CD14-positive monocyte (primary cell): ENCODE results near the gene TYK2. TPM values are rescaled to one million over a fixed set of nuclear protein-coding genes. Genes with fewer than 3 reads are reported as not detected.

Experiments used
- DNase-seq, 3 donors: peaks; one replicate each; pipeline ENCODE4 v3.0.0-alpha.2; 2011 to 2022
- H2AFZ ChIP-seq: 2 replicates; pipeline ENCODE4 v1.6.0; 2012; ENCODE audit warnings: mild to moderate bottlenecking, low read depth, low read length, inconsistent platforms; ENCODE audit not compliant: insufficient read depth, poor library complexity, severe bottlenecking
- H3K27ac ChIP-seq, 2 donors: 1 replicate in 1 of 2; 2 replicates in 1 of 2; pipeline ENCODE4 v1.5.1; 2012 to 2013; ENCODE audit warnings: low read length in 2 of 2, control low read depth in 1 of 2, inconsistent platforms in 1 of 2, low read depth in 1 of 2, mild to moderate bottlenecking in 1 of 2
- H3K27me3 ChIP-seq, 2 donors: one replicate each; pipeline versions ENCODE4 v1.6.0 to v1.6.1; 2011 to 2013; ENCODE audit warnings: low read length in 2 of 2; ENCODE audit not compliant: control insufficient read depth in 2 of 2, insufficient read depth in 2 of 2
- H3K36me3 ChIP-seq, 2 donors: replicated peaks in 1 of 2; 1 replicate in 1 of 2; 2 replicates in 1 of 2; pipeline versions ENCODE4 v1.5.1 to v1.6.1; 2012 to 2013; ENCODE audit warnings: low read length in 2 of 2, control low read depth in 1 of 2, inconsistent platforms in 1 of 2, mild to moderate bottlenecking in 1 of 2; ENCODE audit not compliant: insufficient read depth in 2 of 2, control insufficient read depth in 1 of 2
- H3K4me1 ChIP-seq, 2 donors: 1 replicate in 1 of 2; 2 replicates in 1 of 2; pipeline versions ENCODE4 v1.5.1 to v1.6.1; 2012 to 2013; ENCODE audit warnings: low read length in 2 of 2, control low read depth in 1 of 2, inconsistent platforms in 1 of 2, mild to moderate bottlenecking in 1 of 2, moderate library complexity in 1 of 2; ENCODE audit not compliant: insufficient read depth in 2 of 2, control insufficient read depth in 1 of 2
- H3K4me2 ChIP-seq: replicated peaks from 2 replicates; pipeline ENCODE3; 2012; ENCODE audit warnings: low read length, moderate library complexity, mild to moderate bottlenecking; ENCODE audit not compliant: poor library complexity, severe bottlenecking; ENCODE audit errors: extremely low read depth
- H3K4me3 ChIP-seq, 3 experiments: fragments of 200-600 bp in 1 of 3; sonication (generic) in 1 of 3; replicated peaks in 1 of 3; 1 replicate in 2 of 3; 2 replicates in 1 of 3; pipeline ENCODE4 v1.5.1; 2011 to 2013; ENCODE audit warnings: low read length in 3 of 3, mild to moderate bottlenecking in 3 of 3, control low read depth in 2 of 3, low read depth in 2 of 3, inconsistent platforms in 1 of 3, moderate library complexity in 1 of 3
- H3K79me2 ChIP-seq: 2 replicates; pipeline ENCODE4 v1.6.0; 2012; ENCODE audit warnings: mild to moderate bottlenecking, control low read depth, inconsistent platforms, low read length, moderate library complexity; ENCODE audit not compliant: insufficient read depth
- H3K9ac ChIP-seq: 2 replicates; pipeline ENCODE4 v1.6.0; 2017; ENCODE audit warnings: low read length, mild to moderate bottlenecking; ENCODE audit not compliant: insufficient read depth, poor library complexity, severe bottlenecking
- H3K9me3 ChIP-seq, 2 donors: replicated peaks in 1 of 2; 1 replicate in 1 of 2; 2 replicates in 1 of 2; pipeline versions ENCODE4 v1.5.1 to v1.6.1; 2012 to 2013; ENCODE audit warnings: low read length in 2 of 2, control low read depth in 1 of 2; ENCODE audit not compliant: control insufficient read depth in 1 of 2, insufficient read depth in 1 of 2
- H4K20me1 ChIP-seq: 2 replicates; pipeline ENCODE4 v1.6.0; 2012; ENCODE audit warnings: mild to moderate bottlenecking, low read length, control low read depth, moderate library complexity; ENCODE audit not compliant: insufficient read depth
- H3K27ac Mint-ChIP-seq, 7 donors: one replicate each; pipeline ENCODE4 v1.8.0; 2020; ENCODE audit warnings: mild to moderate bottlenecking in 7 of 7, mixed read lengths in 7 of 7, moderate library complexity in 6 of 7, inconsistent platforms in 2 of 7
- H3K27me3 Mint-ChIP-seq, 3 donors: one replicate each; pipeline ENCODE4 v1.8.0; 2021 to 2022; ENCODE audit warnings: low read depth in 3 of 3, mild to moderate bottlenecking in 3 of 3, mixed read lengths in 3 of 3, moderate library complexity in 3 of 3, inconsistent platforms in 1 of 3
- H3K36me3 Mint-ChIP-seq, 2 donors: one replicate each; pipeline ENCODE4 v1.8.0; 2020; ENCODE audit warnings: mixed read lengths in 2 of 2, inconsistent platforms in 1 of 2, mild to moderate bottlenecking in 1 of 2
- H3K4me1 Mint-ChIP-seq: one replicate; pipeline ENCODE4 v1.8.0; 2020; ENCODE audit warnings: mild to moderate bottlenecking, mixed read lengths
- H3K4me3 Mint-ChIP-seq, 2 donors: one replicate each; pipeline ENCODE4 v1.8.0; 2020; ENCODE audit warnings: mild to moderate bottlenecking in 2 of 2, mixed read lengths in 2 of 2, moderate library complexity in 1 of 2
- H3K9me3 Mint-ChIP-seq, 7 donors: one replicate each; pipeline ENCODE4 v1.8.0; 2020 to 2022; ENCODE audit warnings: mixed read lengths in 7 of 7, mild to moderate bottlenecking in 6 of 7, moderate library complexity in 6 of 7, inconsistent platforms in 2 of 7
- WGBS: methylation state at CpG from one replicate; pipeline ENCODE4 v1.1.5; 2013; ENCODE audit warnings: missing lambda C conversion rate; ENCODE audit not compliant: insufficient coverage; 5-methylcytosine and 5-hydroxymethylcytosine counted together
- intact Hi-C, 2 donors: fragments of 100-400 bp; cut with micrococcal nuclease; formaldehyde crosslinking; loops; one replicate each; pipeline versions ENCODE4 v1.15.0 to v1.15.1; 2023
- polyA plus RNA-seq, 3 donors: library from polyadenylated mRNA; depleted of rRNA in 1 of 3; unstranded in 2 of 3; stranded (reverse) in 1 of 3; fragments of 300-500 nt in 2 of 3; fragments of >200 nt in 1 of 3; fragmentation: Illumina TruSeq in 2 of 3; gene quantifications; 1 replicate in 2 of 3; 2 replicates in 1 of 3; pipeline ENCODE4 v1.2.3, GENCODE V29; 2012 to 2021
- TF ChIP-seq, protein P1 (sequence below): fragments of 200-600 bp; IDR thresholded peaks from one replicate; pipeline ENCODE4 v1.8.0; 2022; ENCODE audit warnings: antibody characterized with exemption, mild to moderate bottlenecking

The TYK2 gene
- polyA plus RNA-seq, 3 donors: 82.9 to 441 (median 113) TPM

GRCh38 chr19:10421240-10422045 is 41.1 kb upstream of the TYK2 start:
- TF ChIP-seq, protein P1, sequence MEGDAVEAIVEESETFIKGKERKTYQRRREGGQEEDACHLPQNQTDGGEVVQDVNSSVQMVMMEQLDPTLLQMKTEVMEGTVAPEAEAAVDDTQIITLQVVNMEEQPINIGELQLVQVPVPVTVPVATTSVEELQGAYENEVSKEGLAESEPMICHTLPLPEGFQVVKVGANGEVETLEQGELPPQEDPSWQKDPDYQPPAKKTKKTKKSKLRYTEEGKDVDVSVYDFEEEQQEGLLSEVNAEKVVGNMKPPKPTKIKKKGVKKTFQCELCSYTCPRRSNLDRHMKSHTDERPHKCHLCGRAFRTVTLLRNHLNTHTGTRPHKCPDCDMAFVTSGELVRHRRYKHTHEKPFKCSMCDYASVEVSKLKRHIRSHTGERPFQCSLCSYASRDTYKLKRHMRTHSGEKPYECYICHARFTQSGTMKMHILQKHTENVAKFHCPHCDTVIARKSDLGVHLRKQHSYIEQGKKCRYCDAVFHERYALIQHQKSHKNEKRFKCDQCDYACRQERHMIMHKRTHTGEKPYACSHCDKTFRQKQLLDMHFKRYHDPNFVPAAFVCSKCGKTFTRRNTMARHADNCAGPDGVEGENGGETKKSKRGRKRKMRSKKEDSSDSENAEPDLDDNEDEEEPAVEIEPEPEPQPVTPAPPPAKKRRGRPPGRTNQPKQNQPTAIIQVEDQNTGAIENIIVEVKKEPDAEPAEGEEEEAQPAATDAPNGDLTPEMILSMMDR: peak; percentile 32
- Histone ChIP-seq H3K4me3 (peak overlapping the region in 1 of 3 experiments; percentile 51), H3K27ac (no peak overlapping the region), H4K20me1 (no peaks in the 10 kb centered on the region), H2AFZ (no peak overlapping the region), H3K27me3 (peaks cover 41 to 59% of the 10 kb centered on the region in 2 donors), H3K79me2 (no peaks in the 10 kb centered on the region), H3K4me2 (peak overlapping the region; percentile 45), H3K4me1 (peaks cover 82 to 97% of the 10 kb centered on the region in 2 donors), H3K9me3 (peaks cover 2 to 8% of the 10 kb centered on the region in 2 donors), H3K36me3 (no peaks in the 10 kb centered on the region), H3K9ac (no peak overlapping the region)
- Mint-ChIP-seq H3K27me3 (peaks cover 54 to 85% (median 66%) of the 10 kb centered on the region in 3 donors), H3K27ac (peak overlapping the region; percentile 43 to 90 (median 72)), H3K4me1 (peaks cover 78% of the 10 kb centered on the region), H3K4me3 (peak overlapping the region; percentile 57 to 85), H3K36me3 (peaks cover 21 to 28% of the 10 kb centered on the region in 2 donors), H3K9me3 (peaks cover 0 to 36% (median 27%) of the 10 kb centered on the region in 7 donors)
- WGBS: 23% methylated on average over 16 of the region's 17 CpGs
- peak in 1 of 3 donors; percentile 88 for DNase-seq
- intact Hi-C loops: loop anchor here (2.0 to 10.0 kb wide), 2 partner anchors 17 to 1143 kb away; no protein-coding TSS in a partner anchor

DNA sequence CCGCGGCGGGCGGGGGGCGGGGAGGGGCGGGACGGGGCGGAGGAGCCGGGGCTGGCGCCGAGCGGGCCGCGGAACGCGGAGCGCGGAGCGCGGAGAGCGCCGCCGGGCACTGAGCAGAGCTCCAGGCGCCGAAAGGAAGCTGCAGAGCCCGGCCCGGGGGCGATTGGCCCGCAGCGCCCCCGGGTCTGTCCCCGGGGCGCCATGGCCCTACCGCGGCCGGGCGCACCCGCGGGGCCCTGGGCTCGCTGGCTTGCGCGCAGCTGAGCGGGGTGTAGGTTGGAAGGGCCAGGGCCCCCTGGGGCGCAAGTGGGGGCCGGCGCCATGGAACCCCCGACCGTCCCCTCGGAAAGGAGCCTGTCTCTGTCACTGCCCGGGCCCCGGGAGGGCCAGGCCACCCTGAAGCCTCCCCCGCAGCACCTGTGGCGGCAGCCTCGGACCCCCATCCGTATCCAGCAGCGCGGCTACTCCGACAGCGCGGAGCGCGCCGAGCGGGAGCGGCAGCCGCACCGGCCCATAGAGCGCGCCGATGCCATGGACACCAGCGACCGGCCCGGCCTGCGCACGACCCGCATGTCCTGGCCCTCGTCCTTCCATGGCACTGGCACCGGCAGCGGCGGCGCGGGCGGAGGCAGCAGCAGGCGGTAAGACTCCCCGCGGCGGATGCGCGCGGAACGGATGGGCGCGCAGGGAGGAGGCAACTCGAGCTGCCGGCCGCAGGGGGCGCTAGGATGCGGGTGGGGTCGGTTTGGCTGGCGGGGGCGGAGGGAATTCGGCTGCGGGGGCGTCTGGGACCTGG is 40.3 kb upstream of the TYK2 start, which contains the start of gene PDE4A:
TSS of gene PDE4A (plus strand) at position 95 of the 796 bp plus-strand sequence. CDS start at position 322, 227 bp downstream.
- Histone ChIP-seq H3K27me3 (peaks cover 41 to 66% of the 10 kb centered on the region in 2 donors), H2AFZ (peak within 1 kb of the TSS; percentile 19), H3K9me3 (peaks cover 2 to 8% of the 10 kb centered on the region in 2 donors), H3K27ac (peak within 1 kb of the TSS in 1 of 2 donors; percentile 3), H3K36me3 (no peaks in the 10 kb centered on the region), H3K4me3 (peak within 1 kb of the TSS in 1 of 3 experiments; percentile 51), H3K4me2 (peak within 1 kb of the TSS; percentile 45), H3K79me2 (no peaks in the 10 kb centered on the region), H3K4me1 (peaks cover 82 to 97% of the 10 kb centered on the region in 2 donors), H4K20me1 (no peaks in the 10 kb centered on the region), H3K9ac (no peak within 1 kb of the TSS)
- Mint-ChIP-seq H3K9me3 (peaks cover 0 to 36% (median 27%) of the 10 kb centered on the region in 7 donors), H3K27ac (peak within 1 kb of the TSS; percentile 14 to 90 (median 84)), H3K36me3 (peaks cover 21 to 33% of the 10 kb centered on the region in 2 donors), H3K27me3 (peaks cover 59 to 89% (median 71%) of the 10 kb centered on the region in 3 donors), H3K4me3 (peak within 1 kb of the TSS; percentile 64 to 96), H3K4me1 (peaks cover 78% of the 10 kb centered on the region)
- WGBS: 2% methylated on average over 100 of the region's 104 CpGs
- intact Hi-C loops: loop anchor here (2.0 to 10.0 kb wide), 2 partner anchors 16 to 1144 kb away; no protein-coding TSS in a partner anchor
- TF ChIP-seq, protein P1: peak; percentile 74
- DNase-seq: peak in 1 of 3 donors; percentile 52
